ENCODE measurements around the gene PCDHA6. TPM values are rescaled to one million over a fixed set of nuclear protein-coding genes. Genes with fewer than 3 reads are reported as not detected.

Gene PCDHA6
- total and polyA plus RNA-seq, 2 of the 4 experiments (the other 2 are of a cell fraction), result 0.03 TPM; not detected in 1

DNA sequence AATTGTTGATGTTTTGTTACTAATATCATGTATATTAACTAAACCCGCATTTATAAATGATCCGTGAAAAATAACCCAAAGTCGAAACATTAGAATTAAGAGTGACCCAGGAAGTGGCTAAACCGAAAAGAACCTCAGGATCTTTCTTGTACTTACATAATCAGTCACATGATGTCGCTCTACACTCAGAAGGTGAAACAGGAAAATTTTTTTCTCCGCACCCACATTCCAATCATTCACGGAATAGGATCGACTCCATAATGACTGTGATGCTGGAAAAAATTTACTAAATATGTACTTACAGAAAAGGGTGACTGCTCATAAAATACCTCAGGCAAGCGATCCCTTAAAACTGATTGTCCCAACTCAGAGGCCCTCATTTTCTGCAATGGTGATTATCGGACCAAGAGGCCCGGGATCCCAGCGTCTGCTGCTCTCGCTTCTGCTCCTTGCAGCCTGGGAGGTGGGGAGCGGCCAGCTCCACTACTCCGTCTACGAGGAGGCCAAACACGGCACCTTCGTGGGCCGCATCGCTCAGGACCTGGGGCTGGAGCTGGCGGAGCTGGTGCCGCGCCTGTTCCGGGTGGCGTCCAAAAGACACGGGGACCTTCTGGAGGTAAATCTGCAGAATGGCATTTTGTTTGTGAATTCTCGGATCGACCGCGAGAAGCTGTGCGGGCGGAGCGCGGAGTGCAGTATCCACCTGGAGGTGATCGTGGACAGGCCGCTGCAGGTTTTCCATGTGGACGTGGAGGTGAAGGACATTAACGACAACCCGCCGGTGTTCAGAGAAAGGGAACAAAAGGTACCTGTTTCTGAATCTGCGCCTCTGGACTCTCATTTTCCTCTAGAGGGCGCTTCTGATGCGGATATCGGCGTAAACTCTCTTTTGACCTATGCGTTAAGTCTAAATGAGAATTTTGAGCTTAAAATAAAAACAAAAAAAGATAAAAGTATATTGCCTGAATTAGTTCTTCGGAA lies 47.6 kb downstream of the PCDHA6 start, which contains the start of gene PCDHA12:
PCDHA12 (plus strand) TSS at position 224 of the 981 bp plus-strand sequence; CDS start at position 389, 165 bp downstream.
- Histone ChIP-seq H3K4me3 (ENCODE audit: insufficient read depth, low read depth, low read length) (no peak within 1 kb of the TSS), H3K36me3 (ENCODE audit: control insufficient read depth, insufficient read depth, low read length) (no peaks in the 10 kb centered on the region), H3K18ac (ENCODE audit: low read depth, low read length) (no peak within 1 kb of the TSS), H4K5ac (ENCODE audit: low read depth, low read length) (no peak within 1 kb of the TSS), H3K23ac (ENCODE audit: low read depth, low read length) (no peak within 1 kb of the TSS), H3K27ac (ENCODE audit: insufficient read depth, low read length) (no peak within 1 kb of the TSS), H3K9ac (ENCODE audit: low read depth, low read length) (no peak within 1 kb of the TSS), H2BK15ac (ENCODE audit: low read depth, low read length) (no peak within 1 kb of the TSS), H3K79me1 (ENCODE audit: low read depth in 1 of 2, low read length in 2 of 2) (no peaks in the 10 kb centered on the region), H2BK20ac (ENCODE audit: low read depth, low read length) (no peak within 1 kb of the TSS), H3K9me1 (ENCODE audit: insufficient read depth, low read length) (no peaks in the 10 kb centered on the region), H4K8ac (ENCODE audit: low read depth in 2 of 2, low read length in 2 of 2) (no peak within 1 kb of the TSS), H3K4ac (ENCODE audit: low read depth, low read length) (no peak within 1 kb of the TSS), H4K91ac (ENCODE audit: insufficient read depth, low read depth, low read length) (no peak within 1 kb of the TSS), H2AFZ (replicated peaks; ENCODE audit: low read length, poor library complexity) (no peak within 1 kb of the TSS), H3K27me3 (ENCODE audit: control insufficient read depth, insufficient read depth, low read length) (no peaks in the 10 kb centered on the region), H4K20me1 (ENCODE audit: insufficient read depth, low read length) (no peaks in the 10 kb centered on the region), H2BK120ac (ENCODE audit: low read depth, low read length) (no peak within 1 kb of the TSS), H2AK9ac (replicated peaks; ENCODE audit: low read depth, low read length, poor library complexity) (no peak within 1 kb of the TSS), H3K9me3 (ENCODE audit: control insufficient read depth, insufficient read depth, low read length) (peaks cover 21% of the 10 kb centered on the region), H3K4me2 (ENCODE audit: low read depth, low read length) (no peak within 1 kb of the TSS), H2AK5ac (ENCODE audit: low read depth, low read length) (no peak within 1 kb of the TSS), H3K56ac (ENCODE audit: extremely low read depth, insufficient read depth, low read length) (no peak within 1 kb of the TSS), H2BK5ac (ENCODE audit: low read depth, low read length, poor library complexity, severe bottlenecking) (no peak within 1 kb of the TSS), H3K14ac (replicated peaks; ENCODE audit: low read depth, low read length) (no peak within 1 kb of the TSS), H3K4me1 (ENCODE audit: control insufficient read depth, insufficient read depth, low read length) (no peaks in the 10 kb centered on the region)
- no peak for DNase-seq
- in situ Hi-C loops (cut with MboI; ENCODE audit: low sequenced_read_pairs), result no loop called here
- no TSS peak for BruUV-seq (replicated peaks)
- WGBS, 2 experiments (ENCODE audit: extremely low coverage in 2 of 2, insufficient read length in 1 of 2), result 19% methylated on average over 14 of the region's 47 CpGs; no CpG with 5 or more reads in 1 of the 2 experiments
- CTCF ChIA-PET, result interaction anchor here (1.4 kb wide), 1 partner anchor 14 kb away, joined by 3 read pairs; no protein-coding TSS in a partner anchor
- ATAC-seq (ENCODE audit: low read depth), result no peak
- dilution Hi-C loops (cut with HindIII; ENCODE audit: low sequenced_read_pairs, unreplicated experiment), result no loop called here
- intact Hi-C loops (cut with micrococcal nuclease), result no loop called here
- POLR2A ChIA-PET (ENCODE audit: unreplicated experiment), result no interaction called here
- TF ChIP-seq RFX5 (IDR thresholded peaks at IDR 0.05; ENCODE audit: low read depth, low read length) (no peak), RAD21 (IDR thresholded peaks at IDR 0.05; ENCODE audit: low read length) (no peak), RCOR1 (IDR thresholded peaks at IDR 0.05; ENCODE audit: insufficient replicate concordance, low read length) (no peak), CHD1 (IDR thresholded peaks at IDR 0.05; ENCODE audit: low read depth, low read length) (no peak), SMC3 (IDR thresholded peaks at IDR 0.05; ENCODE audit: low read depth, low read length) (no peak), MAFK (IDR thresholded peaks at IDR 0.05; ENCODE audit: low read depth, low read length) (no peak), NFE2L2 (IDR thresholded peaks at IDR 0.05; ENCODE audit: low read depth, low read length) (no peak)
- TF ChIP-seq, protein P1, sequence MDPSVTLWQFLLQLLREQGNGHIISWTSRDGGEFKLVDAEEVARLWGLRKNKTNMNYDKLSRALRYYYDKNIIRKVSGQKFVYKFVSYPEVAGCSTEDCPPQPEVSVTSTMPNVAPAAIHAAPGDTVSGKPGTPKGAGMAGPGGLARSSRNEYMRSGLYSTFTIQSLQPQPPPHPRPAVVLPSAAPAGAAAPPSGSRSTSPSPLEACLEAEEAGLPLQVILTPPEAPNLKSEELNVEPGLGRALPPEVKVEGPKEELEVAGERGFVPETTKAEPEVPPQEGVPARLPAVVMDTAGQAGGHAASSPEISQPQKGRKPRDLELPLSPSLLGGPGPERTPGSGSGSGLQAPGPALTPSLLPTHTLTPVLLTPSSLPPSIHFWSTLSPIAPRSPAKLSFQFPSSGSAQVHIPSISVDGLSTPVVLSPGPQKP (IDR thresholded peaks at IDR 0.05; ENCODE audit: borderline replicate concordance, low read depth, low read length), result no peak
- TF ChIP-seq, protein P2, sequence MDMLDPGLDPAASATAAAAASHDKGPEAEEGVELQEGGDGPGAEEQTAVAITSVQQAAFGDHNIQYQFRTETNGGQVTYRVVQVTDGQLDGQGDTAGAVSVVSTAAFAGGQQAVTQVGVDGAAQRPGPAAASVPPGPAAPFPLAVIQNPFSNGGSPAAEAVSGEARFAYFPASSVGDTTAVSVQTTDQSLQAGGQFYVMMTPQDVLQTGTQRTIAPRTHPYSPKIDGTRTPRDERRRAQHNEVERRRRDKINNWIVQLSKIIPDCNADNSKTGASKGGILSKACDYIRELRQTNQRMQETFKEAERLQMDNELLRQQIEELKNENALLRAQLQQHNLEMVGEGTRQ (IDR thresholded peaks at IDR 0.05; ENCODE audit: low read depth, low read length), result no peak
